Bone marrow (tissue), 2 donors: ENCODE data around the gene RAD51D.
A peak's percentile ranks its signal among the peaks of the same experiment; 100 is the strongest.
"Not testable (repeated sequence)": the region's sequence is repeated elsewhere in the genome, so short reads cannot be mapped to it uniquely, and the experiment has no call there.

Source experiments
- DNase-seq, 2 donors: peaks; one replicate each; lab custom pipeline; 2025; lab: John Stamatoyannopoulos, UW

RAD51D gene

DNA sequence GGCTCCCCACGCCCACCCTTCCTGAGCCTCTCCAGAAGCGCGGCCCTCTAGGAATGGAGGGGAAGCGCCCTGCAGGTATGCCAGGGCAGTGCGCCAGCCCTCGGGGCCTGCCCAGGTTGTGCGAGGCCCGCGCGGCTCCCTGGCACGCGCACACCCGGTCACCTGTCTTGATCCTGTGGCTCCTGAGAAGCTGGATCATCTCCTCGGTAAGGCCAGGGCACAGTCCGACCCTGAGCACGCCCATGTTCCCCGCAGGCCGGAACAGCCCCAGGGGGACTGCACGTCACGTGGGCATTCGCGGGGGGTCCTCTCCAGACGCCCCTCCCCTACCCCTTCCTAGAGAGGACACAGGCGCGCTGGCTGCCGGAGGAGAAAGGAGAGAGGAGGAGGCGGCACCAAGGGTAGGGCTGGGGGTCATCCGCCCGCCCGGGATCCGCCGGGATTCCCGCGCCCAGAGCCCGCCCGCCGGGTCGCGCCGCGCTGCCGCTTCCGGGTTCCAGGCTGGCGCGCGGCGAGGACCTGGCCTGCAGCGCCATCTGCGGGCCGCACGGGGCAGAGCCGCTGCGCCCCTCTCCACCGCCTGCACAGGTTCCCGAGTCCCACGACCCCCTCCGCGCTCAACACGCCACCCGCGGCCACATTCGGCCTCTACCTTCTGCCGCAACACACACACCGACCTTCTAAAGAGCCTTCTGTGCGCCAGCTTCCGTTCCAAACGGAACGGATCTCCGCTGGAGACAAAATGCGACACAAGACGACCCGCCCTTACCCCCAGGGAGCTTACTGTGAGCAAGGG, at the start of gene RAD51D:
Gene RAD51D, minus strand, starts transcription at position 491 of the 796 bp plus-strand sequence. Its CDS starts 247 bp downstream, at position 244.
- DNase-seq = peak; percentile 50 to 66

DNA sequence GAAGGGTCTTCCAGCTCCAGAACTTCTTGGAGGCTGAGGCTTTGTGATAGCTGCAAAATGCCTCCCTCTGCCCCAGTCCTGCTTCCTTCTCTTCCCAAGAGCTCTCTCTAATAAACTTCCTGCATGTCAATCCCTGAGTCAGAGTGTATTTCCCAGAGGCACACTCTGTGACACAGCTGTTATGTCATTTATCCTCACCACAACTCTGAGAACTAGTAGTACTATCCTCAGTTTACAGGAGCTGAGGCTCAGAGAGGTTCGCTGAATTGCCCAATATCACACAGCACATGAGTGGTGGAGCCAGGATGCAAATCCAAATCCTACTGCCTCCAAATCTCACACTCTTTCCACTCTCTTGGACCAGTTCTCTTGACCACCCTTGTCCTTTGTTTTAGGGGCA, 48.0 kb upstream of the RAD51D start:
- DNase-seq = no peak

DNA sequence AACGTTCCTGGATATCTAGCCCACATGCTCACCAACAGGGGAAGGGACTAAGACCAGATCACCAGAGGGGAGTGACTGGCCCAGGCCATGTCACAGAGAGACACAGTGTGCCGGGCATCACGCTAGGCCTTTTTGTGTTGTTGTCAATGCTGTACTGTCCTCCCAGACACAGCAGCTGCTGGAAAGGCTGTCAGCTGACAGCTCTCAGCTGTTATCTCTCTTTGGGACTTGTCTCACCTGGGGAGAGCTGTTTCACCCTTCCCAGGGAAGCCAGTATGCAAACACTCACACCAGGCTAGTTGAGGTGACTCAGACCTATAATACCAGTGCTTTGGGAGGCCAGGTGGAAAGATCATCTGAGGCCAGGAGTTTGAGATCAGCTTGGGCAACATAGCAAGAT, 47.4 kb upstream of the RAD51D start:
- no peak for DNase-seq

DNA sequence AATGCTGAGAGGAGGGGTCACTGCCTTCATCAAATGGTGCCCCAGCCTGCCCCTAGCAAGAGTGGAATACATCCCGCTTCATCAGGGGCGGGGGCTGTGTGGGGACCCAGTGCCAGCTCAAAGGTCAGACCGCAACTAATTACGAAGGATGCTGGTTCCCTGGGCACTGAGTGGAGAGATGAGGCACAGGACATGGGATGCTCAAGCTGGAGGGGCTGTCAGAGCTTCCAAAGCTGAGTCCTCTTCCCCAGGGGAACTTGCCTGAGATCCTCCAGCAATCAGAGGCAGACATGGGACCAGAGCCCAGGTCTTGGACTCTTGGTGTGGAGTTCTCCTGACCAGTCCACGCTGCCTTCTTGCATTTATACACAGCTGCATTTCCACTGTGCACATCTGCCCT, 46.9 kb upstream of the RAD51D start:
- DNase-seq = no peak

DNA sequence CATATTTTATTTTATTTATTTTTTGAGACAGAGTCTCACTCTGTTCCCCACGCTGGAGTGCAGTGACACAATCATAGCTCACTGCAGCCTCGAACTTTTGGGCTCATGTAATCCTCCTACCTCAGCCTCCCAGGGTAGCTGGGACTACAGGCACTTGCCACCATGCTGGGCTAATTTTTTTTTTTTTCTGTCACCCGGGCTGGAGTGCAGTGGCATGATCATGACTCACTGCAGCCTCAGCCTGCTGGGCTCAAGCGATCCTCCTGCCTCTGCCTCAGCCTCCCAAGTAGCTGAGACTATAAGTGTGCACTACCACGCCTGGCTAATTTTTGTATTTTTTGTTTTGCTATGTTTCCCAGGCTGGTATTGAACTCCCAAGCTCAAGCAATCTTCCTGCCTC, 45.1 kb upstream of the RAD51D start:
- no peak for DNase-seq

DNA sequence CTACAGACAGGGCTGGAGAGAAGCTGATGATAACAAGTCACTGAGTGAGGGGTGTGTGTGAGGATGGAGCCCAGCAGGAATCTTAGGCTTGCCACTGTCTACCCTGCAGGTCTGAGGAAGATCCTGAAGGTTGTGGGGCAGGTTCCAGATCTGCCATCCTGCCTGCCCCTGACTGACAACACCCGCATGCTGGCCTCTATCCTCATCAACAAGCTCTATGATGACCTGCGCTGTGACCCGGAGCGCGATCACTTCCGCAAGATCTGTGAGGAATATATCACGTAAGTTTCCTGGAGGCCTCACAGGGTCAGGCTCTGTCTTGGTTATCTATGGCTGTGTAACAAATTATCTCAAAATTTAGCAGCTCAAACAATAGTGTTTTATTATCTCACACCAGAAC, 44.2 kb upstream of the RAD51D start:
- no peak for DNase-seq

DNA sequence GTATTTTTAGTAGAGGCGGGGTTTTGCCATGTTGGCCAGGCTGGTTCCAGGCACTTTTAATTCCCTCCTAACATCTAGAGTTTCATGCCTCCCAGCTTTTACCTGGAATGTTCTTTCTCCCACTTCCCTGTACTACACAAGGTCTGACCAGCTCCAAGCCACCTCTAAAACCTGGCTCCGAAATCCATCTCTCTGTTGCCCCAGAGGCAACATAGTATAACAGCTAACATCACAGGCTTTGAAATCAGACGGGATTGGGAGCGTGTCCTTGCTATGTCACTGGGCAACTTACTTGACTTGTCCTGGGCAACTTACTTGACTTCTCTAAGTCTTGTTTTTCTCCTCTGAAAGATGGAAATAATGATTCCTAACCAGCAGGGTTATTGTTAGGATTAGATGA, 43.1 kb upstream of the RAD51D start:
- no peak for DNase-seq

DNA sequence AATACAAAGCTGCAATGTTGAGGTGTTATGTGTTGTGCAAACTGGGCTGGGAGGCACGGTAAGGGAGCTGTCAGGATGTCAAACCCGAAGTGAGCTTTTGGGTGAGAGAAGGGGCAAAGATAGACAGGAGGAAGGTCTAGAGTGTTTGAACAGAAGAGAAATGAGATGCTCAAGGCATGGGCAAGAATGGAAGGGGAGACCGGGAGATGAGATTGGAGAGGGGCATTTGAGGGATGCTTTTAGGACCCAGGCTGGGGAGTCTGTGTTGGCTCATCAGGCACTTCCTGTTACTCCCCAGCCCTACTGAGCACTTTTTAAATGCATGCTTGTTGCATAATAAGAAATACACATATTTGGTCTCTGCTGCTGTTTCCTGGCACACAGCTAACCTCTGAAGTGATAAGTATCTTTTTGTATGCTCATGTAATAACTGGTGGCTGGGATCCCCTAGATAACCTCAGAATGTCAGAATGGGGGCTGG, 41.7 kb upstream of the RAD51D start:
- DNase-seq = no peak

DNA sequence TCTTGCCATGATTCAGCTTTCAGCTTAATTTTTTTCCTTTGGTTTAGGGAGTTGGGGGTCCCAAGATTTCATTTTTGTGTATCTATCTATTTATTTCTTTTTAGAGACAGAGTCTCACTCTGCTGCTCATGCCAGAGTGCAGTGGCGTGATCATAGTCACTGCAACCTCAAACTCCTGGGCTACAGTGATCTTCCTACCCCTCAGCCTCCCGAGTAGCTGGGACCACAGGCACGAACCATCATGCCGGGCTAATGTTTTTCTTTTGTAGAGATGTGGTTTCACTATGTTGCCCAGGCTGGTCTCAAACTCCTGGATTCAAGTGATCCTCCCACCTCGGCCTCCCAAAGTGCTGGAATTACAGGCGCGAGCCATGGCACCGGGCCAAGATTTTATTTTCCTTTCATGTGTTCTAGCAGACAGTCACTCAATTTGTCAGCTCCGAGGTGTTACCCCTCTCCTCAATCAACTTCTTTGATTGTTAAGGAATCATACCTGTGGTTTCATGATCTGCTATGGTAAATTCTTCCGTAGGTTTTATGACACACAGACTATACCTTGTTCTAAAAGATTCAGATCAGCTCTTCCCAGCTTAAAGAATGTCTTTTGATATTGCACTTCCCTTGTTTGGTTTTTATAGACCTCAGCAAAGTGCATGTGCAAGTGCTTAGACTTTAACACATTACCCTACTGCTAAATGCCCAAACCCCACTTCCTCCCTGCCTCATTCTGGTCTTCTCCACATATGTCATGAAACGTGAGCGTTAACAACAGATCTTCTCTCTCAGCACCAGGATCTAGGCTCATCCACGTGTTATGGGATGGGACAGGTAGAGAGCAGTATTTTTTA, 40.9 kb upstream of the RAD51D start:
- DNase-seq = no peak

DNA sequence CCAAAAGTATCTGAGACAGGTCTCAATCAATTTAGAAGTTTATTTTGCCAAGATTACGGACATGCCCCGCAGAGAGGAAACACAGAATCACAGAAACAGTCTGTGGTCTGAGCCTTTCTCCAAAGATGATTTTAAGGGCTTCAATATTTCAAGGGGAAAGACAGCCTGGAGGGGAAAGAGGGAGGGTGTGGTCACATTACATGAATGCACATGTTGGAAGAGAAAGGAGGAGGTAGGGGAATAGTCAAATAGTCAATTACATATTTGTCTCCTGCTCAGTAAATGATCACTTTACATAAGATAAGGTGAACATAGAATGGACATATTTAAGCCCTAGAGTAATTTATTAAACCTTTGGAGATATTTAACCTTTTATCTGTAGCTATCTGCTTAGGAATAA, 40.3 kb upstream of the RAD51D start:
- no peak for DNase-seq

DNA sequence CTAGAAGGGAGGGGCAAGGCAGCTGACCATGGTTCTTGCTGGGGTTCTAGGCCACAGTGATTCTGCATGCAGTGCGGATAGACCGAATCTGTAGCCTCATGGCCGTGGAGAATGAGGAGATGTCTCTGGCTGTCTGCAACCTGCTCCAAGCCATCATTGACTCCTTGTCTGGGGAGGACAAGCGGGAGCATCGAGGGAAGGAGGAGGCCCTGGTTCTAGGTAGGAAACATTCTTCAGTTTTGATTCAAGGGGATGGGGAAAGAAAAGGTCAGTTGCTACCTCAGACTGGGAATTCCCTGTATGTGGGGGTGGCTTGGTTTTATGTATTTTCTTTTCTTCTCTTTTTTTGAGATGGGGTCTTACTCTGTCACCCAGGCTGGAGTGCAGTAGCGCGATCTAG, 35.6 kb upstream of the RAD51D start:
- no peak for DNase-seq

DNA sequence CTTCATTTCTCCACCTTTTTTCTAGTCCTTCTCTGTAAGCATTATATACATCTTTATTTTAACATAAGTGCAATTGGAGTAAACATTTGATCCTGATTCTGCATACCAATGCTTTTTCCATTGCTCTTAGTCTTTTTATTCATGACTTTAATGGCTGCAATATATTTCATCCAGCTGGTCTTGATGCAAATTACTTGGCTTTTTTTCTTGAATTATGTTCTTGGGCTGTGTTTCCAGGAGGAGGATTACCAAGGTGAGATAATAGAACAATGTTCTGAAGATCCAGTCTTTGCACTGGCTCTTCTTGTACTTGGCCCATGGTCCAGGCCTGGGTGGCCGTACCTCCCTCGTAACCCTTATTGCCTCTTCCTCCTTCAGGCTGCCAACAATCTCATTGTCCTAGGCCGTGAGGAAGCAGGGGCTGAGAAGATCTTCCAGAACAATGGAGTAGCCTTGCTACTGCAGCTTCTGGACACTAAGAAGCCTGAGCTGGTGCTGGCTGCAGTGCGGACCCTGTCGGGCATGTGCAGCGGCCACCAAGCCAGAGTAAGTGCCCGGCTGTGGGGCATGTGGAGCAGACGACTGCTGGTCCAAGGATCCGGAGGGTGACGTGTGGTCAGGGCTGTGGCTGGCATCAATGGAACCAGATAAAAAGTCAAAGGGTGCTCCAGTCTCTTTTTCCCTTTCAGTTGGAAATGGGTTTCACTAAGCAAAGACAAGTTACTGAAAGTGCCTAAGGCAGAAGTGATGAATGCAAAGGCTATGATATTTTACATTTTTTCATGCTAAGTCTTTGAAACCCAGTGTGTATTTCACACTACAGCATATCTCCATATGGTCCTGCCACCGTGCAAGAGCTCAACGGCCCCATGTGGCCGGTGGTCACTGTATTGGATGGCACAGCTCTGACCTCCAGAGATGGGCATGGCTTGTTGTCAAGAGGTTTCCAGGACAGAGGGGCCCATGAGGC, 34.8 kb upstream of the RAD51D start:
- DNase-seq = no peak

DNA sequence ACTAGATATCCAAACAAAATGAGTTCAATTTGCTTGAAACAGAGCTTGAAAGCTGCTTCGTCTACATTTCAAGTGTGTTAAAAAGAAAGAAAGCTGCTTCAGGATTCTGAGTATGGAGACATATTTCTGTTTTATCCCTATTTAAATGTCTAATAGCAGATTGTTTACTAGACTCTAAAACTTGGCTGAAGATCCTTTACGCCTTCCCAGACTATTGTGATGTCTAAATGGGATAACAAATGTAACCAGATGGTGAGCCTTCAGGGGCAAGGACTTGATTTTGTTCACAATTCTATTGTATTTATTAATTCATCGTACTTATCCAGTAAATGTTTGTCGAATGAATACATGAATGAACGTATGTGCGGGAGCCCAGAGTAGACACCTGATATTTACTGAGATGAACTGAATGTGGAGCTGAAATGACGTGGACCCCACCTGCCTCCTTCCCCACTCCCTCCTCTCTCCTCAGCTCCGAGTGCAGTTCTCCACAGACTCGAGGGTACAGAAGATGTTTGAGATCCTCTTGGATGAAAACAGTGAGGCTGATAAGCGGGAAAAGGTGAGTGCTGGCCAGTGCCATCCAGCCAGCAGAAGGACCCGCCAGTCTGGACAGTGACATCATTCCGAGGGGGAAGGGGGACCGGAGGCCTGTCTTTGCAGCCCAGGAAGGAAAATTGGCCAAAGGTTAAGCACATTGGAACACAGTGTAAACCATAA, 32.9 kb upstream of the RAD51D start:
- DNase-seq = no peak

DNA sequence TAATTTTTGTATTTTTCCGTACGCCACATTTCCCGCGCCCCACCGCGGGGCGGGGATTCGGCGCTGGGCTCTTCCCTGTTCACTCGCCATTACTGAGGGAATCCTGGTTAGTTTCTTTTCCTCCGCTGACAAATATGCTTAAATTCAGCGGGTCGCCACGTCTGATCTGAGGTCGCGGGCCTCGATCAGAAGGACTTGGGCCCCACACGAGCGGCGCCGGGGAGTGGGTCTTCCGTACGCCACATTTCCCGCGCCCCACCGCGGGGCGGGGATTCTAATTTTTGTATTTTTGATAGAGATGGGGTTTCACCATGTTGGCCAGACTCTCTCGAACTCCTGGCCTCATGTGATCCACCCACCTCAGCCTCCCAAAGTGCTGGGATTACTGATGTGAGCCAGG, 31.4 kb upstream of the RAD51D start:
- not testable (repeated sequence) for DNase-seq

DNA sequence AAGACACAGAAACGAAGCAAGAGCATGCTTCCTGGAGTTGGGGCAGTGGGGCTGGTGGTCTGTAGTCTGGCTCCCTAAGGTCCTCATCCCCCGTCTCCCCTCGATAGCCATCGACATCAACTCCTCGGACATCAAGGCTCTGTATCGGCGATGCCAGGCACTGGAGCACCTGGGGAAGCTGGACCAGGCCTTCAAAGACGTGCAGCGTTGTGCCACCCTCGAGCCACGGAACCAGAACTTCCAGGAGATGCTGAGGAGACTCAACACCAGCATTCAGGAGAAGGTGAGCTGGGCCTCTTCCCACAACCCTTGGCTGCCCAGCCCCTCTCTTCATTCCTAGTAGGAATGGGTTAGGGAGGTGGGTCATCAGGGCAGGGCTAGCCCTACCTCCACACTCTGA, 30.3 kb upstream of the RAD51D start:
- DNase-seq = no peak

DNA sequence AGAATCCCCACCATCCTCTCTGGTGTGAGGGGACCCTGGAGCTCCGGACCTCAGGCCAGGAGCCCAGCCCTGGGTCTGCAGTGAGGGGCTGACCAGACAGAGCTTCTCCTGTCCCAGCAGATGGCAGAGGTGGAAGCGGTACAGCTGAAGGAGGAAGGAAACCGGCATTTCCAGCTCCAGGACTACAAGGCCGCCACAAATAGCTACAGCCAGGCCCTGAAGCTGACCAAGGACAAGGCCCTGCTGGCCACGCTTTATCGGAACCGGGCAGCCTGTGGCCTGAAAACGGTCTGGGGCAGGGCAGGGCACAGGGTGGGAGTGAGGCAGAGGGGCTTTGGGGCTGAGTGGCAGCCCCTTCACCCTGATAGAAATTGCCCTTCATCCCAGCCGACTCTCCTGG, 28.5 kb upstream of the RAD51D start:
- DNase-seq = no peak

DNA sequence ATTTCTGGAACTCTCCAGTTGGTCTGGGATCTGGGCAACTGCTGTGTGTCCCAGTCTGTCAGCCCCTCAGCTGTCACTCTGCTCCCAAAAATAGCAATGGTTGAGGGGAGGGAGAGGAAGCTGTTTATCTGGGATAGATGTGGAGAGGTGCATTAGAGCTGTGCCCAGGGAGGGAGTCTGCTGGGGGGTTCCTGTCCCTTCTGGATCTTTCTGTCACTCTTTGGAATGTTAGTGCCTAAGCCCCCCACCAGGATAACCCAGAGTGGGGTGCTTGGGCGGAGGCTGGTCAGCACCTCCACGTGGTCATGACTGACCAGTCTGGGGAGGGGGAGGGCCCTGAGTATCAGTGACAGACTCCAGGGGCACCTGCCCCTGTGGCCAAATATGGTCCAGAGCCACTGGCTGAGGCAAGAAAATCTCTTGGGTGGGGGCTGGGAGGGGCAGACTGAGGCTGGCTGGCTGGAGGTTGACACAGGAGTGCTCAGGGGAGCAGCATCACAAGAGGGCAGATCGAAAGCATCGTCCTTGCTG, 27.8 kb upstream of the RAD51D start, which contains the start of gene UNC45B:
Gene UNC45B, plus strand, starts transcription at position 443 of the 531 bp plus-strand sequence. CDS start 447 bp downstream, outside the sequence.
- no peak for DNase-seq

DNA sequence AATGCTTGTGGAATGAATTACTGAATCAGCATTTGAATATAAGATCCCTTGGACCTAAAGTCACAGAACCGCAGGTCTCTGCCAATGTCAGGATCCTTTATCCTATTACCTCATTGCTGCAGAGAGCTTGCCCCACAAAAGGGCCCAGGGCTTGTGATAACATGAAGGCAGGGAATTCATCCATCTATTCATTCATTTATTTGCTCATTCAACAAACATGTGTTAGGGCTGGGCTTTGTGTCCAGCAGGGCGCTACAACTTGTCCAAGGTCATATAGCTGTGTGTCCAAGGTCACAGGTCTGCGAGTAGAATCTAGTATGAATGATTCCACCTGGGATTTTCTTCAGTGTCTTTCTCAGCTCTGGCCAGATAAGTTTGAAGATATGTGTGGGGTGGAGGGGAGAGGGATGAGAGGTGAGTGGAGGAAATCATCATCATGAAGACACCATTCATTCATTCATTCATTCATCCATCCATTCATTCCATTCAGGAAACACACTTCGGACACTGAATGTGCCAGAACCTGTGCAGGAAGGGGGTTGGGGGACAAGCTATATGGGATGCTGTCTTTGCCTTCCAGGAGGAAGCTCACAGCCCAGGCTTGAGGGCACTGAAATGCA, 26.7 kb upstream of the RAD51D start:
- DNase-seq = no peak

DNA sequence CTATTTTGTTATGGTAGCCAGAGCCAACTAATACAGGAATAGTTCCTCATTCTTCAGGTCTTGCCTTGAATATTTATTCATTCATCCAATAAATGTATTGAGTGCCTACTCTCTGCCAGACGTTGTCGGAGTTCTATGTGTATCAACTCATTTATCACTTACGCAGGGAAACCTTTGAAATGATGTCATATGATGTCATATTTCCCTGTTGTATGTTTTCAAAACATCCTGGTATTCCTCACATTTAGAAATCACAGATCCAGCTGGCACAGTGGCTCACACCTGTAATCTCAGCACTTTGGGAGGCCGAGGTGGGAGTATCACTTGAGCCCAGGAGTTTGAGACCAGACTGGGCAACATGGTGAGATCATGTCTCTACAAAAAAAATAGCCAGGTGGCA, 25.2 kb upstream of the RAD51D start:
- DNase-seq = no peak

DNA sequence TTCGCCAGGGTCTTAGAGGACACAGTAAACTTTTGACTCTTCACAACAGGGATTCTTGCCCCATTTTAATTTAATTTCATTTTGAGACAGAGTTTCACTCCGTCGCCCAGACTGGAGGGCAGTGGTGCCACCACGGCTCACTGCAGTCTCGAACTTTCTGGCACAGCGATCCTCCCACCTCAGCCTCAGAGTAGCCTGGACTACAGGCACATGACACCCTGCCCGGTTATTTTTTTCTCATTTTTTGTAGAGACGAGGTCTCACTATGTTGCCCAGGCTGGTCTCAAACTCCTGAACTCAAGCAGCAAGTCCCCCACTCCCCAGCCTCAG, 22.8 kb upstream of the RAD51D start:
- no peak for DNase-seq
